ENCODE results near the gene RETSAT.

DNA sequence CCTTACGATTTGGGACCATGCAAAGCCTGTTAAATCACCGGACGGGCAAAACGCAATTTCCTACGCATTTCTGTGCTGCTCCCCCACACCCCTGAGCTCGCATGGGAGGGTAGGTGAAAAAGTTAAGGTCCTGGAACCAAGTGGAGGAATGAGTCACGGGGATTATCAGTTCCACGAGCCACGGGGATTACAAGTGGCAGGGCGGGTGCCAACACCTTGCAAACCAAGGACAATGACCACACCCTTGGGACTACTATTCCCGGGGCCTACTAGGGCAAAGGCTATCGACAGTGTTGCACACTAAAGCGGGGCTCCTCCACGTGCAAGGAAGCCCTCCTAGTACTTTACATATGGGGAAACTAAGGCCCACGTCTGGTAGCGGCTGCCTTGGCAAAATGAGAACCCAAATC, 447 bp downstream of the RETSAT start:
- TF ChIP-seq CTCF (conservative IDR thresholded peaks at IDR 0.05) (no peak), EZH2 (IDR thresholded peaks at IDR 0.05; ENCODE audit: low read depth) (no peak)
